GM12801 (cell line): Measurements from ENCODE around the gene CPA2.

ENCODE experiments used
- TF ChIP-seq, protein P1 (sequence below): IDR thresholded peaks from one replicate; pipeline ENCODE4 v1.5.1; 2011; ENCODE audit warnings: control low read depth; ENCODE audit not compliant: insufficient read length; ENCODE audit errors: extremely low read depth

CPA2 gene

DNA sequence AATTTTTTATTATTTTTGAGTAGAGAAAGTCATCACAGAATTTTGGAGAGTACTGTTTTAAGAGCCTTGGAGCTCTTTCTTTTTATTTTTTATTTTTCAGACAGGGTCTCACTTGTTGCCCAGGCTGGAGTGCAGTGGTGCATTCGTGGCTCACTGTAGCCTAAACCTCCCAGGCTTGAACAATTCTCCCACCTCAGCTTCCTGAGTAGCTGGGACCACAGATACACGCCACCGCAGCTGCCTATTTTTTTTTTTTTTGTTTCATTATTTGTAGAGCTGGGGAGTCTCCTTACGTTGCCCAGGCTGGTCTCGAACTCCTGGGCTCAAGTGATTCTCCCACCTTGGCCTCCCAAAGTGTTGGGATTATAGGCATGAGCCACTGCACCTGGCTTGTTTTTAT lies 36.9 kb downstream of the CPA2 start:
- TF ChIP-seq, protein P1, sequence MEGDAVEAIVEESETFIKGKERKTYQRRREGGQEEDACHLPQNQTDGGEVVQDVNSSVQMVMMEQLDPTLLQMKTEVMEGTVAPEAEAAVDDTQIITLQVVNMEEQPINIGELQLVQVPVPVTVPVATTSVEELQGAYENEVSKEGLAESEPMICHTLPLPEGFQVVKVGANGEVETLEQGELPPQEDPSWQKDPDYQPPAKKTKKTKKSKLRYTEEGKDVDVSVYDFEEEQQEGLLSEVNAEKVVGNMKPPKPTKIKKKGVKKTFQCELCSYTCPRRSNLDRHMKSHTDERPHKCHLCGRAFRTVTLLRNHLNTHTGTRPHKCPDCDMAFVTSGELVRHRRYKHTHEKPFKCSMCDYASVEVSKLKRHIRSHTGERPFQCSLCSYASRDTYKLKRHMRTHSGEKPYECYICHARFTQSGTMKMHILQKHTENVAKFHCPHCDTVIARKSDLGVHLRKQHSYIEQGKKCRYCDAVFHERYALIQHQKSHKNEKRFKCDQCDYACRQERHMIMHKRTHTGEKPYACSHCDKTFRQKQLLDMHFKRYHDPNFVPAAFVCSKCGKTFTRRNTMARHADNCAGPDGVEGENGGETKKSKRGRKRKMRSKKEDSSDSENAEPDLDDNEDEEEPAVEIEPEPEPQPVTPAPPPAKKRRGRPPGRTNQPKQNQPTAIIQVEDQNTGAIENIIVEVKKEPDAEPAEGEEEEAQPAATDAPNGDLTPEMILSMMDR = no peak

DNA sequence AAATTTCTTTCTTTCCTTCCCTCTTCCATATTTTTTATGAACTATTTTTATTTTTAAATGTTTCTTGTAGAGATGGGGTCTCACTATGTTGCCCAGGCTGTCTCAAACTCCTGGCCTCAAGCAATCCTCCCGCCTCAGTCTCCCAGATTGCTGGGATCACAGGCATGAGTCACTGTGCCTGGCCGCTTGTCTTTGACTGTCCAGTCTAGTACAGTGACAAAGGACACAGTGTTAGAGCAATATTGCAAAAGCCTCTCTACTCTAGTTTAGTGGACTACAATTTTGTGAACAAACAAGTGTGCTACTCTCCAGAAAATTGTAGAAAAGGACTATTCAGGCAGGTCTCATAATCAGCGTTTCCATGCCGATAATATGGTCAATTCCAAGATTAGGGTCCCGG lies 37.3 kb downstream of the CPA2 start:
- TF ChIP-seq, protein P1 = no peak

DNA sequence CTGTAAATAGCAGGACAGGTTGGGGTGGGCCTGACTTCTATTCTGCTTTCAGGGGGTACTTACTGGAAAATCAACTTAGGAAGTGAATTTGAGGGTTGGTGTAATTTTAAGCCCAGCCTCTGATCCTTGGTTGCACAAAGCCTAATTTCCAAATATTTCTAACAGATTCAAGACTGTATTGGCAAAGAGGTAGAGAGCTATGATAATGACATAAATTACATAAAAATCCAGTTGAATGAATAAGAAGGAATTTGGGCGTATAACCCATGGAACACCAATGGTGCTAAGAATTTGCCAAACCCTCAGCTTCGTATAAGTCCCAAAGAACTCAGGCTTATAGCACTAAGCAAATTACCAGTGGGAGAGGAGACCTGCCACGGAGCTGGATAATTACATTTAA lies 38.2 kb downstream of the CPA2 start:
- TF ChIP-seq, protein P1 = no peak

DNA sequence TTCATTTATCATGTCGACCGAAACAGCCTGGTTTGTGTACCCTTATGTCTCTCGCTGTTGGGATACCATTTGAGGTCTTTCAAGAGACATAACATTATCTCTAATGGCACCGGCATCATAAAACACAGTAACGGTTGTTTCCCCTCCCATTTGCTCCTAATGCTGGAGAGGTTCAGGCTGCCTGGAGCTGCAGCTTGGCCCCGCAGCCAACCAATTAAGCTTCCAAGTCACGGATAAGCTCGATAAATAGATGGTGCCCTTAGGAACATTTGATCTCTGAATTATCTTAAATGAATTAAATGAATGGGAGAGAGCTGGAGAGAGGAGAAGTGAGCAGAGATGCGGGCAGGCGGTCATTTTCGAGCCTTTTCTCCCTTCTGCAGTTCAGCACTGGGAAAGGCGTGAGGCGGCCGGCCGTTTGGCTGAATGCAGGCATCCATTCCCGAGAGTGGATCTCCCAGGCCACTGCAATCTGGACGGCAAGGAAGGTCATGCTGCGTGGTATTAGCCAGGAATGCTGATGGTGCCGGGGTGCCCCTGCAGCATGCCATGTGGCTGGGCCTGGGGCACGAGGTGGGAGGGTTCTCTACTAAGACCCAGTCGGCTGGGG lies 38.9 kb downstream of the CPA2 start:
- TF ChIP-seq, protein P1 = no peak

DNA sequence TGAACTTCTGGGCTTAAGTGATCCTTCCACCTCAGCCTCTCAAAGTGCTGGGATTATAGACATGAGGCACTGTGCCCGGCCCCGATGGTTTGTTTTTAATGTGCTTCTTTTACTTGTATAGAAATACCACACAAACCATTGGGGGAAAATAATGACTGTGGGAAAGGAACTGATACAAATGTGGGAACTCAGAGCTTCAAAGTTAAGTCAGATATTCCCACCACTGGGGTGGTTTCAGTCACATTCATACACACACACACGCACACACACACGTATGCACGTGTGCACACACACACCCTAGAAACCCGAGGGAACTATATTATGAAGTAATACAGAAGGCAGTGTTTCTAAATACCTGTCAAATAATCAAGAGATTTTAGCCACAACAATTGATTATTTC lies 43.3 kb downstream of the CPA2 start:
- TF ChIP-seq, protein P1 = no peak

DNA sequence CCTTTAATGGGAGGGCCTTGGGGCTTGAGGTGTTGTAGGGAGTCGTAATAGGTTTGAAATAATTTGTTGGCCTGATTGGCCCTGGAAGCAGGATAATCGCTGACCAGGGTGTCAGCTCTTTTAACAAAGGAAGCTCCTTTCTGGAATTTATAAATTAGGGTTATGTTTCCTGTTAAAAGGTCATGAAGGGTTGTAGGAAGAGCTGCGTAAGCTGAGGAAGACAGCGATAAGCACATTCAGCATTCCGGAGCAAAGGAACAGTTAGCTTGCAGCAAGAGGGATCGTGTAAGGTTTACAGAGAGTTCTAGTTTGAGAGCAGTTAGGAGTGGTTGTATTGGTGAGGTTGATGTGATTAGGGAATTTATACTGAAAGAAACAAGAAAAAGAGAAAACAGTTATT lies 47.6 kb downstream of the CPA2 start:
- TF ChIP-seq, protein P1 = no peak

DNA sequence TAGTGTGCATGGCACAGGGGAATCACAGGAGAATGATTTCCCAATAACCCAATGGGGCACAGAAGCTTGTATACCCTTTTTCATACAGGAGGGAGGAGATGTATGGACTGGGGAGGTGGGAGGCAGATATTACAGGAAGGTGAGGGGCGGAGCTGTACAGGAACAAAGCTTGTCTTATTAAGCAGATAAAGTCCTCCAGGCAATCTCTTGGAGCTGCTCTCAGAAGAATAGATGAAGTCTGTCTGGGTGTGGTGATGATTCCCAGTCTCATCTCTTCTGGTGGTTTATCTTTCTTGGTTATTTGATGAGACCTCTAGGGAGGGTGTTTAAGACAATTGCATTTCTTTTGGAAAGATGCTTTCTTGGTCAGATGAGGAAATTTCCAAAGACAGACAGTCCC lies 52.9 kb downstream of the CPA2 start:
- TF ChIP-seq, protein P1 = no peak
